Cardiac muscle cell (in vitro differentiated cells and primary cell): Measurements from ENCODE around the gene SIL1. TPM values are rescaled to one million over a fixed set of nuclear protein-coding genes. Genes with fewer than 3 reads are reported as not detected.
A peak's percentile ranks its signal among the peaks of the same experiment; 100 is the strongest.

Experiments used
- DNase-seq, 2 donors: peaks; one replicate each; pipeline versions ENCODE4 v3.0.0 to v3.0.0-alpha.2; 2010 to 2017; ENCODE audit warnings: low read depth in 1 of 2, low spot score in 1 of 2
- H3K27ac ChIP-seq: fragments of 200-600 bp; sonication (generic); 2 replicates; pipeline ENCODE4 v1.5.1; 2016
- H3K27me3 ChIP-seq: fragments of 200-600 bp; sonication (generic); 2 replicates; pipeline ENCODE4 v1.6.0; 2016; ENCODE audit warnings: control low read depth
- H3K36me3 ChIP-seq: fragments of 200-600 bp; sonication (generic); 2 replicates; pipeline ENCODE4 v1.5.1; 2016; ENCODE audit warnings: control low read depth
- H3K4me1 ChIP-seq: fragments of 200-600 bp; sonication (generic); 2 replicates; pipeline ENCODE4 v1.8.1; 2017; ENCODE audit warnings: low read depth, mild to moderate bottlenecking, mixed run types
- H3K4me3 ChIP-seq: fragments of 200-600 bp; sonication (generic); 2 replicates; pipeline ENCODE4 v1.5.1; 2016; ENCODE audit warnings: mild to moderate bottlenecking
- H3K9me3 ChIP-seq: fragments of 200-600 bp; sonication (generic); 2 replicates; pipeline ENCODE4 v1.5.1; 2017; ENCODE audit warnings: low read depth, mild to moderate bottlenecking, control low read depth
- CTCF ChIP-seq: IDR thresholded peaks from 2 replicates; pipeline ENCODE4 v1.5.1; 2012; ENCODE audit warnings: low read depth, mild to moderate bottlenecking, low read length
- polyA plus RNA-seq: library from polyadenylated mRNA; unstranded; fragments of >200 nt; fragmentation: Nextera tagmentation; extraction: Ambion mirVana; gene quantifications from 2 replicates; pipeline ENCODE4 v1.2.1, GENCODE V29; 2016
- total RNA-seq: library from RNA; depleted of rRNA; stranded (reverse); fragments of >200 nt; gene quantifications from 2 replicates; pipeline ENCODE4 v1.2.3, GENCODE V29; 2016

SIL1 gene
- total and polyA plus RNA-seq, 2 experiments from 2014 or later = 40.5 to 49.8 TPM

GRCh38 chr5:139050432-139050831 is 147.7 kb downstream of the SIL1 start:
- Histone ChIP-seq H3K36me3 (no peaks in the 10 kb centered on the region), H3K9me3 (no peaks in the 10 kb centered on the region), H3K4me1 (no peaks in the 10 kb centered on the region), H3K27me3 (no peaks in the 10 kb centered on the region), H3K27ac (no peak overlapping the region), H3K4me3 (no peak overlapping the region)
- TF ChIP-seq CTCF = no peak
- DNase-seq = no peak

DNA sequence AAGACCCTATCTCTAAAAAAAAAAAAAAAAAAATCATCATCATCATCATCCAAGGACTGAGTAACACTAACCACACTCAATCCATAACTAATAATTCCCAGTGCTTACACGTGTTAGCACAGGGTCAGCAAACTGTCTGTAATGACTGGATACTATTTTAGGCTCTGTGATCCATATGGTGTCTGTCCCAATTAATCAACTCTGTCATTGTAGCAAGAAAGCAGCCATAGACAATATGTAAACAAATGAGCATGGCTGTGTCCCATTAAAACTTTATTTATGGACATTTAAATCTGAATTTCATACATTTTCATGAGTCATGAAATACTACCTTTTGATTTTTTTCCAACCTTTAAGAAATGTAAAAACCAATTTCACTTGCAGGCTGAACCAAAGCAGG is 148.4 kb downstream of the SIL1 start:
- Histone ChIP-seq H3K9me3 (no peaks in the 10 kb centered on the region), H3K27ac (no peak overlapping the region), H3K27me3 (no peaks in the 10 kb centered on the region), H3K4me1 (no peaks in the 10 kb centered on the region), H3K4me3 (no peak overlapping the region), H3K36me3 (no peaks in the 10 kb centered on the region)
- no peak for DNase-seq
- no peak for TF ChIP-seq CTCF

GRCh38 chr5:139046551-139046950 is 151.6 kb downstream of the SIL1 start:
- no peaks in the 10 kb centered on the region for H3K36me3 ChIP-seq
- no peaks in the 10 kb centered on the region for H3K27me3 ChIP-seq
- DNase-seq = no peak
- H3K9me3 ChIP-seq = no peaks in the 10 kb centered on the region
- H3K4me1 ChIP-seq = no peaks in the 10 kb centered on the region
- no peak overlapping the region for H3K27ac ChIP-seq
- no peak for TF ChIP-seq CTCF
- no peak overlapping the region for H3K4me3 ChIP-seq

- DNase-seq = peak in 1 of 2 donors; percentile 37
- Histone ChIP-seq H3K27ac (no peak overlapping the region), H3K4me3 (no peak overlapping the region), H3K4me1 (no peaks in the 10 kb centered on the region), H3K9me3 (no peaks in the 10 kb centered on the region), H3K27me3 (no peaks in the 10 kb centered on the region), H3K36me3 (no peaks in the 10 kb centered on the region)
- TF ChIP-seq CTCF = no peak
These were observed 154.8 kb downstream of the SIL1 start for GRCh38 chr5:139043157-139043905.

DNA sequence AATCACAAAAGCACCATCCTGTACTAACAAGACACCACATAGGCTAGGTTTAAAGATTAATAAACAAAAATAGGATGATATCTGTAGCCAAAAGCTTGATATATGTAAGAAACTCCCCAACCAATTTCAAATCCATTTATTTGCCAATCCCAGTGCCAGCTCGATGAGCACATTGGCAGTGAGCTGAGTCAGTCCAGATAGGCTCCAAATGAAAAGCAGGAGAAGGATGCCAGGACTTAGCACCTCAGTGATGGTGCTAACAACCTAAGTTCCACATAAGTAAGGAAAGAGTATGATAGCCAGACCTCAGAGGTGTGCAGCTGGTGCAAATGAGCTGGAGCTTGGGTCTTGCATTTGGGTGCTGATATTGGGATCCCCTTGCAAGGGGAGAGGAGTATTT is 158.1 kb downstream of the SIL1 start:
- Histone ChIP-seq H3K4me3 (no peak overlapping the region), H3K36me3 (no peaks in the 10 kb centered on the region), H3K9me3 (no peaks in the 10 kb centered on the region), H3K27ac (no peak overlapping the region), H3K4me1 (no peaks in the 10 kb centered on the region), H3K27me3 (no peaks in the 10 kb centered on the region)
- DNase-seq = no peak
- TF ChIP-seq CTCF = no peak
